ACC112 (cell line): ENCODE measurements around the gene MUS81.

ENCODE experiments used
- H2AFZ ChIP-seq: fragments of 200-600 bp; sonication (generic); one replicate; pipeline ENCODE4 v1.6.0; 2017; ENCODE audit warnings: antibody characterized with exemption, low read length; ENCODE audit not compliant: unreplicated experiment
- H3K27ac ChIP-seq: fragments of 200-600 bp; sonication (generic); 2 replicates; pipeline ENCODE4 v1.5.1; 2014; ENCODE audit warnings: low read depth, mild to moderate bottlenecking, antibody characterized with exemption, low read length, moderate library complexity
- H3K27me3 ChIP-seq: fragments of 200-600 bp; sonication (generic); 2 replicates; pipeline ENCODE4 v1.6.1; 2014; ENCODE audit warnings: mild to moderate bottlenecking, antibody characterized with exemption, low read length, moderate library complexity, mixed read lengths; ENCODE audit not compliant: insufficient read depth
- H3K36me3 ChIP-seq: fragments of 200-600 bp; sonication (generic); 2 replicates; pipeline ENCODE4 v1.6.1; 2016; ENCODE audit warnings: mild to moderate bottlenecking, antibody characterized with exemption, low read length, moderate library complexity, mixed read lengths; ENCODE audit not compliant: insufficient read depth
- H3K4me1 ChIP-seq: fragments of 200-600 bp; sonication (generic); one replicate; pipeline ENCODE4 v1.6.1; 2016; ENCODE audit warnings: low read length, mixed read lengths; ENCODE audit not compliant: insufficient read depth, unreplicated experiment, control insufficient read depth
- H3K4me3 ChIP-seq: fragments of 200-600 bp; sonication (generic); 2 replicates; pipeline ENCODE4 v1.5.1; 2014; ENCODE audit warnings: mild to moderate bottlenecking, low read depth, low read length
- H3K79me2 ChIP-seq: fragments of 200-600 bp; sonication (generic); one replicate; pipeline ENCODE4 v1.6.0; 2016; ENCODE audit warnings: low read length; ENCODE audit not compliant: control insufficient read depth, unreplicated experiment, insufficient read depth

MUS81 gene, protein sequence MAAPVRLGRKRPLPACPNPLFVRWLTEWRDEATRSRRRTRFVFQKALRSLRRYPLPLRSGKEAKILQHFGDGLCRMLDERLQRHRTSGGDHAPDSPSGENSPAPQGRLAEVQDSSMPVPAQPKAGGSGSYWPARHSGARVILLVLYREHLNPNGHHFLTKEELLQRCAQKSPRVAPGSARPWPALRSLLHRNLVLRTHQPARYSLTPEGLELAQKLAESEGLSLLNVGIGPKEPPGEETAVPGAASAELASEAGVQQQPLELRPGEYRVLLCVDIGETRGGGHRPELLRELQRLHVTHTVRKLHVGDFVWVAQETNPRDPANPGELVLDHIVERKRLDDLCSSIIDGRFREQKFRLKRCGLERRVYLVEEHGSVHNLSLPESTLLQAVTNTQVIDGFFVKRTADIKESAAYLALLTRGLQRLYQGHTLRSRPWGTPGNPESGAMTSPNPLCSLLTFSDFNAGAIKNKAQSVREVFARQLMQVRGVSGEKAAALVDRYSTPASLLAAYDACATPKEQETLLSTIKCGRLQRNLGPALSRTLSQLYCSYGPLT

DNA sequence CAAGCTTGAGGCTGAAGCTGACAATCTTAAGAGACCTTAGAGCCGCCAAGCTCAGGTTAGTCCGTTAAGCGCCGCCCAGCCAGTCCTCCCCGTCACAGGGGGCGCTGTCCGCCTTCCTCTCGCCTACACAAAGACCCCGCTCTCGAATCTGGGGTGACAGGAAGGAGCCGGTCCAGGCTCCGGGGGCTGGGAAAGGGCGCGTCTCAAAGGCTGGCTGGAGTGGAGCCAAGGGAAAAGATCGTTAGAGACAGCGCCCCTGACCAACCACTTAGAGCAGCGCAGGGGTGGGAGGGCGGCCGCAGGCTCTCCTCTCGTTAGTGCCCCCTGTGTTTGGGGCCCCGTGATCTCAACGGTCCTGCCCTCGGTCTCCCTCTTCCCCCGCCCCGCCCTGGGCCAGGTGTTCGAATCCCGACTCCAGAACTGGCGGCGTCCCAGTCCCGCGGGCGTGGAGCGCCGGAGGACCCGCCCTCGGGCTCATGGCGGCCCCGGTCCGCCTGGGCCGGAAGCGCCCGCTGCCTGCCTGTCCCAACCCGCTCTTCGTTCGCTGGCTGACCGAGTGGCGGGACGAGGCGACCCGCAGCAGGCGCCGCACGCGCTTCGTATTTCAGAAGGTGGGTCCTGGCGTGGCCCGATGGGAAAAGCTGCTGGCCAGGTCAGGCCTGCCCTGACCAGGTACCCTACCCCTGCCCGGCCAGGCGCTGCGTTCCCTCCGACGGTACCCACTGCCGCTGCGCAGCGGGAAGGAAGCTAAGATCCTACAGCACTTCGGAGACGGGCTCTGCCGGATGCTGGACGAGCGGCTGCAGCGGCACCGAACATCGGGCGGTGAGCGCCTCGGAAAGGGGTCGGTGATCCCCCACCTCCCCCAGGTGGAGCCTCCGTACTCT lies at the start of gene MUS81:
TSS of gene MUS81 (plus strand) at position 156 of the 887 bp plus-strand sequence. CDS start at position 477, 321 bp downstream.
- Histone ChIP-seq H3K27ac (peak within 1 kb of the TSS; percentile 94), H3K79me2 (peaks cover 45% of the 10 kb centered on the region), H3K4me1 (peaks cover 19% of the 10 kb centered on the region), H2AFZ (peak within 1 kb of the TSS; percentile 95), H3K4me3 (peak within 1 kb of the TSS; percentile 99), H3K27me3 (no peaks in the 10 kb centered on the region), H3K36me3 (peaks cover 17% of the 10 kb centered on the region; the same call in 1 of the 2 replicates)

DNA sequence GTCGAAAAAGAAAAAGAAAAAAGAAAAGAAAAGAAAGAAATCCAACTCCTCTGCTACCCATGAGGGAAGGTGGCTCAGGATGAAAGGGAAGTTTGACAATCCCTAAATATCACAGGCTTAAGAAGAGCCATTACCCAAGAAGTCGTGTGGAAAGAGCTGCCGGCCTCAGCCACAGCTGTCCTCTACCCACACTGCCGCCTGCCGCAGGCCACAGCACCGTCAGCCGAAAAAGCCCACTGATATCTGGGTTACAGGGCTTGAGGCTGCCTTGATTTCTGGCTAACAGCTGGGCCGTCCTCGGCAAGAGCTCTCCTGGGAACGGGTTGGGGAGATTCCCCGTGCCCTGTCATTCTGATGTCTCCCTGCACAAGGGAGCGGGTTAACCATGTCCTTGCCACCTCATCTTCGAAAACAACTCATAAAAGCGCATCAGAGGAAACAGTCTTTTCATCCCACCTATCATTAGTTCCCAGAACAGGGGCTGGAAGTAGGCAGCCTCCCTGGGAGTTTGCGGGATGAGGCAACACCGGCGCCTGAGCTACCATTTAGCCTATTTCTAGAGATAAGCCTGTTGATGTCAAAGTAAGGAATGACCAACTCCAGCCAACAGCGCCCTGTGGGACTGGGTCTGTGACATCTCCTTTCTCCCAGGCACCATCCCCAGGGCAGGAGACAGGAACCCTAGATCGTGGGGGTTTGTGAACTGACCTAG lies 48.3 kb upstream of the MUS81 start:
- Histone ChIP-seq H3K79me2 (peaks cover 6% of the 10 kb centered on the region), H3K27ac (no peak overlapping the region), H3K4me3 (no peak overlapping the region), H3K4me1 (peaks cover 22% of the 10 kb centered on the region), H2AFZ (no peak overlapping the region), H3K27me3 (no peaks in the 10 kb centered on the region), H3K36me3 (no peaks in the 10 kb centered on the region)

DNA sequence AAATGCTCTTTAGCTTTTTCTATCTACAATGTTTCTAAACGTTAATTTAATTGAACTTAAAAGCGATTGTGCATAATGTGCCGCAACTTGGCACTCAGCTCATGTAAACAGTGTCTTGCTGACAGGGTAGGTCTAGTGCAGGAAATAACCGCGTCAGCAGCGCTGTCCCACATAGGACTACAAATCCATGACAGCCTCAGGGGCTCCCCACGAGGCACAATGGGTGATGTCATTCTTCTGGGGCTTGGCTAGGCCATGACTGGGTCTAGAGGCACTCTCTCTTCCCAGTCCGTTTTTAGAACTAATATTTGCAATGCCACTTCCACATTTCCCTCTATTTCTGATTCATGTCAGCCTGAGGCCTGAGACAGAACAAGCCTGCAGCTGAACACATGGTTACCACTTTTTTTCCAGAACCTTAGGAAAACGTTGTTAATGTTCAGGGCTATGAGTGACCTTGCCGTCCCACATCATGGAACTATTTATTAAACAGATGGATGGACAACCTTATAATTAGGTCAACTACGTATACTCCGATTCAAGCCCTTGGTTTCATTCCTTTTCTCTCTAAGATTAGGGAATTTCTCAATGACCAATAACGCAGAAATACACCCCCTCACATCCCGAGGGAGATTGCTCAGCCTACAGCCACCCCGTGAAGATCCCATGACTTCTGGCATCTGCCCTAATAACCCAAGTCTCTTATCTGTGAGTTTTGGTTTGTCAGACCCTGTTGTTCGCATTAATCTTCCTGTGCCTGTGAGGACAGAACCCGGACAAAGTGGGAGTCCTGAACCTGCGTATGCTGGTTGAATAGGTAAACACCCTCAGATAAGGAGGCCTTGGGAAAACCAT lies 45.9 kb upstream of the MUS81 start:
- peaks cover 22% of the 10 kb centered on the region for H3K4me1 ChIP-seq
- no peaks in the 10 kb centered on the region for H3K27me3 ChIP-seq
- H3K79me2 ChIP-seq = peaks cover 9% of the 10 kb centered on the region
- no peak overlapping the region for H3K4me3 ChIP-seq
- H3K27ac ChIP-seq = peak overlapping the region; percentile 64
- no peaks in the 10 kb centered on the region for H3K36me3 ChIP-seq
- H2AFZ ChIP-seq = no peak overlapping the region

DNA sequence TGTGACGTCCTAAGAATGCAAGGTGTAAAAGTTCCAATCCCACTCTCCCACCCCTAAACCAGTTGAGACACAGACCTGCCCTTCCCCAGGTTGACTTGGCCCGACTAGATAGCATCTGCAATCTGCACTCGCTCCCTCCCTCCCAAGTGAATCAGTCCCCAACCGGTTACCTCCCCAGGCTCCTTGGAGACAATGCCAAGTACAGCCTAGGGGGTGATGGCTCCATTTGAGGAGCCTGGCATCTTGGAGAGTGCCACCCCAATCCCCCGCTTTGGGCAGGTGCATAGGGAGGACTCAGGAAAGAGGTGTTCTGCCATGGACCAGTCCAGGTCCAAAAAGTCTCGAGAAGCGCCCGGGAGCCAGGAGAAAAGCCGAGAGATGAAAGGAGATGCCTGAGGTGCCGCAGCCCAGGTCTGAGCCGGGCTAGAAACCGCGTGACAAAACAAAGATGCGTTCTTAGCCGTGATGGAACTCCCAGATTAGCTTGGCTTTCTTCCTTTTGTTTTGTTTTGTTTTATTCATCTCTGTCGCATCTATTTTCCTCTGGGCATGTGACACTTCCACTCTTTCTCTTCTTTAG lies 45.2 kb upstream of the MUS81 start:
- peaks cover 9% of the 10 kb centered on the region for H3K79me2 ChIP-seq
- no peak overlapping the region for H2AFZ ChIP-seq
- no peaks in the 10 kb centered on the region for H3K27me3 ChIP-seq
- peaks cover 22% of the 10 kb centered on the region for H3K4me1 ChIP-seq
- H3K27ac ChIP-seq = peak overlapping the region; percentile 64; the same call in 1 of the 2 replicates
- H3K4me3 ChIP-seq = no peak overlapping the region
- H3K36me3 ChIP-seq = no peaks in the 10 kb centered on the region

DNA sequence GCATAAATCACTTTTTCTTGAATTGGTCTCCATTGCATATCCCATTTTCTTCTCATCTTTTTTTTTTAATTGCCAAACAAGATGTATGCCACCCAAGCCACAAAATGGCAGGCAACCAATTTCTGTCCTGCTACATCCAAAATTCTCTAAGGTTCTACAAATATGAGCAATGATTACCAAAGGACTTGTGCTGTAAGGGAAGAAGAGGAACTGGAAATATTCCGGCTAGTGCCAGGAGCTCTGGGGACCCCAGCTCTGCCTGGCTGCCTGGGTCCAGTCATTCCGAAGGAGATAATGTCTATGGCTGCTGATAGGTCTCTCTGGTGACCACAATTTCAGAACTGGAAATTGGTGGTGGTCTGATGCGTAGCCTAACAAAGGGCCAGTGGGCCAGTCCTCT lies 43.5 kb upstream of the MUS81 start:
- peaks cover 9% of the 10 kb centered on the region for H3K79me2 ChIP-seq
- H3K27ac ChIP-seq = no peak overlapping the region
- no peak overlapping the region for H2AFZ ChIP-seq
- peak overlapping the region; percentile 83 for H3K4me3 ChIP-seq
- H3K27me3 ChIP-seq = no peaks in the 10 kb centered on the region
- H3K4me1 ChIP-seq = peaks cover 22% of the 10 kb centered on the region
- no peaks in the 10 kb centered on the region for H3K36me3 ChIP-seq

DNA sequence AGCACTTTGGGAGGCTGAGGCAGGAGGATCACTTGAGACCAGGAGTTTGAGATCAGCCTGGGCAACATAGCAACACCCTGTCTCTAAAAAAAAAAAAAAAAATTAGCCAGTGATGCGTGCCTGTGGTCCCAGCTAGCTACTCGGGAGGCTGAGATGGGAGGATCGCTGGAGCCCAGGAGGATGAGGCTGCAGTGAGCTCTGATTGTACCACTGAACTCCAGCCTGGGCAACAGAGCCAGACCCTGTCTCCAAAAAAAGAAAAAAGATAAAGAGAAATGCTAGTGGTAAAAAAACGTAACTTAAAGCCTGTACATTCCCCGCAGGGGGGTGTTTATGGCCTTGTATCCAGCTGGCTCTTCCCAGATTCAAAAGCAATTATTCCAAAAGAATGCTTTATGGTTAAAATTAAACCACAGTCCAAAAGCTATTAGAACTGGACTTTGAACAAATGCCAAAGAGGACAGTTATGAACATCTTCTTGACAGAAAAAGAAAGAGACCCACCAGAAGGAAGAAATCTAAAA lies 42.9 kb upstream of the MUS81 start:
- Histone ChIP-seq H2AFZ (peak overlapping the region; percentile 92), H3K4me3 (peak overlapping the region; percentile 83), H3K4me1 (peaks cover 22% of the 10 kb centered on the region), H3K36me3 (no peaks in the 10 kb centered on the region), H3K27ac (peak overlapping the region; percentile 64), H3K79me2 (peaks cover 9% of the 10 kb centered on the region), H3K27me3 (no peaks in the 10 kb centered on the region)

DNA sequence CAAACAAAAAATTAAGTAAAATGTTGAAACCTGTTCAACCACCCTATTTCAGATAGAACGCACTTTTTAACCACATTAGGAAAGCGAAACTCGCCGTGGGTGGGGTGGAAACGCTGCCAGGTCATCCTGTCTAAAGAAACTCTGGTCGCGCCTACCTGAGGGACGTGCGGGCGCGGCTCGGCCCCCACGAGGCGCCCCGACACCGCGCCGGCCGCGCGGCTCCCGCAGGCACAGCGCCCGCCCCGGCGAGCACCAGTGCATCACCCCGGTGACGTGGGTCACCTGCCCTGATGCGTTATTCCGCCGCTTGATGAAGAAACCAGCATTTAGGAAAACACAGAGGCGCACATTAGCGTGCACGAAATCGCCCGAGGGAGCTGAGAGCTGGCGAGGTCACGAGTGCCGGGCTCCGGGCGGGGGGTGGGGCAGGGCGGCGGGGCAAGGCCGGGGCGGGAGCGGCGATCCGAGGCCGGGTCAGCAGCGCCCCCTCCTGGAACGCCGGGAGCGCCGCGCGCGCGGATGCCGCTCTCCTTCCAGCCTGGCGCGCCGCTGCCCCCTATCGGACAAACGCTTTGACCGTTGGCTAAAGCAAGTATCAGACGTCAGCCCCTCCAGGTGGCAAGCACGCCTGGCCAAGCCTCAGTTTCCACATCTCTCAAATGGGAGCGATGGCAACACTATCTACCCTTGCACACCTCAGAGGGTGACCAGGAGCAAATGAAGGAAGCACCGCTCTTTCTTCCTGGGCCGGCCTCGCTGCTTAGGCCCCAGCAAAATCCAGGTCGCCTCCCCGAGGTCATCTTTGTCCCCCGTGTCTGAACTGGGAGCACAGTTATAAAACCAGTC lies 42.2 kb upstream of the MUS81 start:
- Histone ChIP-seq H3K4me3 (peak overlapping the region; percentile 83), H3K27me3 (no peaks in the 10 kb centered on the region), H2AFZ (peak overlapping the region; percentile 92), H3K27ac (peak overlapping the region; percentile 64), H3K4me1 (peaks cover 22% of the 10 kb centered on the region), H3K36me3 (no peaks in the 10 kb centered on the region), H3K79me2 (peaks cover 9% of the 10 kb centered on the region)

DNA sequence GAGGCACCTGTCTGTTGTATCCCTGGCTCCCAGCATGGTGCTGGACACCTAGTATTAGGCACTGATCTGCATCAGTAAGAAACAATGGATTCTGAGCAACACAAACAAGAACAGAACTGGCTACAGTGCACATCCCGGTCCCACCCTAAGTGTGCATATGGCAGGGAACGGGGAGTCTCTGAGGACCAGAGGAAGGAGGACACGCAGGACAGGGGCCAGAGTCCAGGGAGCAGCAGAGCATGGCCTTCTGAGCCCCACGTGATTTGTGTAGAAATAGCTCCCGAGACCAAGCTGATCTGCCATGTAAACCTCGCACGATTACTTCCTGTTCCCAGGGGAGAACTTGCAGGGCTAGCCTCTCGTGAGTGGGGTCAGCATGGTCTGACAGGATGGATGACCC lies 39.1 kb upstream of the MUS81 start:
- H3K4me3 ChIP-seq = no peak overlapping the region
- no peaks in the 10 kb centered on the region for H3K36me3 ChIP-seq
- H2AFZ ChIP-seq = no peak overlapping the region
- H3K4me1 ChIP-seq = peaks cover 3% of the 10 kb centered on the region
- H3K27me3 ChIP-seq = no peaks in the 10 kb centered on the region
- no peak overlapping the region for H3K27ac ChIP-seq
- peaks cover 9% of the 10 kb centered on the region for H3K79me2 ChIP-seq
